Pancreas (tissue), 10 donors: ENCODE results near the gene COPS8. TPM values are rescaled to one million over a fixed set of nuclear protein-coding genes. Genes with fewer than 3 reads are reported as not detected.
A peak's percentile ranks its signal among the peaks of the same experiment; 100 is the strongest.

ENCODE experiments used
- ATAC-seq, 4 donors: fragments of 200-7000 bp; cut with Tn5 transposase; one replicate each; pipeline versions ENCODE4 v1.8.0 to v1.9.1; 2020; ENCODE audit warnings: mild to moderate bottlenecking in 4 of 4, moderate library complexity in 4 of 4
- DNase-seq, 6 donors: peaks; one replicate each; pipeline ENCODE4 v3.0.0-alpha.2; 2020
- FAIRE-seq: peaks from 2 replicates; lab custom pipeline; 2012; peaks lifted over from hg19 to GRCh38; lab: Jason Lieb, UNC
- H3K27ac ChIP-seq, 4 donors: fragments of 200-600 bp; sonication (generic); 1 replicate in 3 of 4; 2 replicates in 1 of 4; pipeline versions ENCODE4 v1.5.0 to v1.8.0; 2020
- H3K27me3 ChIP-seq, 4 donors: fragments of 200-600 bp; one replicate each; pipeline ENCODE4 v1.8.0; 2021
- H3K36me3 ChIP-seq, 3 donors: fragments of 200-600 bp; sonication (generic) in 1 of 3; one replicate each; pipeline versions ENCODE4 v1.5.0 to v1.8.0; 2020 to 2021
- H3K4me1 ChIP-seq, 3 donors: fragments of 200-600 bp; one replicate each; pipeline ENCODE4 v1.8.0; 2021
- H3K4me3 ChIP-seq, 4 donors: fragments of 200-600 bp; sonication (generic) in 2 of 4; one replicate each; pipeline versions ENCODE4 v1.5.0 to v1.8.0; 2020 to 2021
- H3K9me3 ChIP-seq, 4 donors: fragments of 200-600 bp; one replicate each; pipeline ENCODE4 v1.8.0; 2021
- WGBS, 2 donors: extraction: QIAGEN DNeasy Blood & Tissue Kit; methylation state at CpG; one replicate each; pipeline ENCODE4 v1.1.7; 2013; 5-methylcytosine and 5-hydroxymethylcytosine counted together
- intact Hi-C, 3 donors: fragments of 100-400 bp; cut with DNase I; formaldehyde crosslinking; loops; one replicate each; pipeline versions ENCODE4 v1.11.1 to v1.14.2; 2022
- polyA plus RNA-seq, 2 donors: library from polyadenylated mRNA; stranded (reverse); fragments of 200-250 nt; gene quantifications; one replicate each; pipeline ENCODE4 v1.2.3, GENCODE V29; 2013
- total RNA-seq, 6 donors: library from RNA; stranded (reverse); fragmentation: NEBNext Ultra II Directional in 4 of 6; extraction: Animal tissue kit (Norgen Biotek cat#: 25700) in 4 of 6; gene quantifications; one replicate each; pipeline versions ENCODE4 v1.2.1 to v1.2.4, GENCODE V29; 2021 to 2023
- TF ChIP-seq, protein P1 (sequence below), 4 donors: fragments of 200-600 bp; sonication (generic) in 3 of 4; IDR thresholded peaks; one replicate each; pipeline versions ENCODE4 v1.5.0 to v1.8.0; 2021; ENCODE audit warnings: antibody characterized with exemption in 4 of 4
- donor health status: healthy with polysubstance abuse.
- donor health status: DM: no; HTN: no; CAD: no; lungs with moderate emphysema.
- donor health status: DM: no; HTN: no; CAD: no.
- donor health status: control.
- donor health status: control.
- donor health status: Bipolar disorder and iron deficiency.
- donor health status: DM: yes; HTN: yes; CAD: no.
- donor health status: DM: no; HTN: no; CAD: no.
- donor health status: DM: no; HTN: no; CAD: no.
- donor health status: DM: yes; HTN: yes; CAD: no.

COPS8 gene
- total and polyA plus RNA-seq, 8 donors = 7.9 to 24.1 (median 12.8) TPM

- Histone ChIP-seq H3K36me3 (no peaks in the 10 kb centered on the region), H3K27ac (peak overlapping the region in 1 of 4 donors; percentile 22), H3K9me3 (no peaks in the 10 kb centered on the region), H3K27me3 (no peaks in the 10 kb centered on the region), H3K4me3 (no peak overlapping the region), H3K4me1 (no peaks in the 10 kb centered on the region)
- WGBS, 2 donors = 52 to 58% methylated on average over 11 of the region's 11 CpGs
- FAIRE-seq (peak; percentile 49), DNase-seq (peak in 4 of 6 donors; percentile 43 to 74 (median 52)), ATAC-seq (peak; percentile 48 to 94 (median 88))
- intact Hi-C loops = no loop called here
- TF ChIP-seq, protein P1, sequence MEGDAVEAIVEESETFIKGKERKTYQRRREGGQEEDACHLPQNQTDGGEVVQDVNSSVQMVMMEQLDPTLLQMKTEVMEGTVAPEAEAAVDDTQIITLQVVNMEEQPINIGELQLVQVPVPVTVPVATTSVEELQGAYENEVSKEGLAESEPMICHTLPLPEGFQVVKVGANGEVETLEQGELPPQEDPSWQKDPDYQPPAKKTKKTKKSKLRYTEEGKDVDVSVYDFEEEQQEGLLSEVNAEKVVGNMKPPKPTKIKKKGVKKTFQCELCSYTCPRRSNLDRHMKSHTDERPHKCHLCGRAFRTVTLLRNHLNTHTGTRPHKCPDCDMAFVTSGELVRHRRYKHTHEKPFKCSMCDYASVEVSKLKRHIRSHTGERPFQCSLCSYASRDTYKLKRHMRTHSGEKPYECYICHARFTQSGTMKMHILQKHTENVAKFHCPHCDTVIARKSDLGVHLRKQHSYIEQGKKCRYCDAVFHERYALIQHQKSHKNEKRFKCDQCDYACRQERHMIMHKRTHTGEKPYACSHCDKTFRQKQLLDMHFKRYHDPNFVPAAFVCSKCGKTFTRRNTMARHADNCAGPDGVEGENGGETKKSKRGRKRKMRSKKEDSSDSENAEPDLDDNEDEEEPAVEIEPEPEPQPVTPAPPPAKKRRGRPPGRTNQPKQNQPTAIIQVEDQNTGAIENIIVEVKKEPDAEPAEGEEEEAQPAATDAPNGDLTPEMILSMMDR (IDR thresholded peaks at IDR 0.05) = no peak
These were observed 42.5 kb downstream of the COPS8 start for GRCh38 chr2:237128026-237128703.

- Histone ChIP-seq H3K9me3 (no peaks in the 10 kb centered on the region), H3K36me3 (no peaks in the 10 kb centered on the region), H3K4me1 (no peaks in the 10 kb centered on the region), H3K27ac (no peak overlapping the region), H3K4me3 (no peak overlapping the region), H3K27me3 (no peaks in the 10 kb centered on the region)
- TF ChIP-seq, protein P1 (IDR thresholded peaks at IDR 0.05) = no peak
- ATAC-seq (no peak), DNase-seq (no peak), FAIRE-seq (no peak)
- 79 to 87% methylated on average over 10 of the region's 10 CpGs for WGBS, 2 donors
- intact Hi-C loops = no loop called here
These were observed 43.3 kb downstream of the COPS8 start for GRCh38 chr2:237128845-237129592.

GRCh38 chr2:237129625-237130263 lies 44.1 kb downstream of the COPS8 start:
- Histone ChIP-seq H3K9me3 (no peaks in the 10 kb centered on the region), H3K4me1 (no peaks in the 10 kb centered on the region), H3K4me3 (no peak overlapping the region), H3K27ac (no peak overlapping the region), H3K27me3 (no peaks in the 10 kb centered on the region), H3K36me3 (no peaks in the 10 kb centered on the region)
- 87 to 91% methylated on average over 4 of the region's 4 CpGs for WGBS, 2 donors
- no peak for DNase-seq
- TF ChIP-seq, protein P1 (IDR thresholded peaks at IDR 0.05) = no peak
- FAIRE-seq = no peak
- intact Hi-C loops = no loop called here
- no peak for ATAC-seq

GRCh38 chr2:237130562-237131421 lies 45.1 kb downstream of the COPS8 start:
- Histone ChIP-seq H3K36me3 (no peaks in the 10 kb centered on the region), H3K27me3 (no peaks in the 10 kb centered on the region), H3K27ac (no peak overlapping the region), H3K4me3 (no peak overlapping the region), H3K9me3 (no peaks in the 10 kb centered on the region), H3K4me1 (no peaks in the 10 kb centered on the region)
- WGBS, 2 donors = 72 to 80% methylated on average over 8 of the region's 8 CpGs
- ATAC-seq (no peak), FAIRE-seq (no peak), DNase-seq (no peak)
- intact Hi-C loops = no loop called here
- TF ChIP-seq, protein P1 (IDR thresholded peaks at IDR 0.05) = no peak
